Thyroid gland (tissue), 4 donors: Measurements from ENCODE around the gene BRSK2. TPM values are rescaled to one million over a fixed set of nuclear protein-coding genes. Genes with fewer than 3 reads are reported as not detected.

ENCODE experiments used
- DNase-seq, 2 donors: peaks; one replicate each; pipeline ENCODE4 v3.0.0-alpha.2; 2019
- H3K27ac ChIP-seq, 3 donors: fragments of 200-600 bp; sonication (generic); 1 replicate in 2 of 3; 2 replicates in 1 of 3; pipeline ENCODE4 v1.5.1; 2016 to 2019; ENCODE audit warnings: mild to moderate bottlenecking in 1 of 3, moderate library complexity in 1 of 3
- H3K27me3 ChIP-seq: fragments of 200-600 bp; sonication (generic); one replicate; pipeline ENCODE4 v1.5.1; 2019
- H3K36me3 ChIP-seq, 2 donors: fragments of 200-600 bp; sonication (generic); one replicate each; pipeline ENCODE4 v1.5.1; 2016 to 2019
- H3K4me1 ChIP-seq, 2 donors: fragments of 200-600 bp; sonication (generic); one replicate each; pipeline ENCODE4 v1.5.1; 2017 to 2019
- H3K4me3 ChIP-seq, 3 donors: fragments of 200-600 bp; sonication (generic); replicated peaks in 1 of 3; 1 replicate in 2 of 3; 2 replicates in 1 of 3; pipeline ENCODE4 v1.5.1; 2016; ENCODE audit warnings: mild to moderate bottlenecking in 1 of 3
- H3K9me3 ChIP-seq: fragments of 200-600 bp; sonication (generic); one replicate; pipeline ENCODE4 v1.5.1; 2017
- POLR2A ChIP-seq, 2 donors: fragments of 450-650 bp; IDR thresholded peaks; one replicate each; pipeline ENCODE4 v1.6.1; 2017; ENCODE audit warnings: antibody characterized with exemption in 2 of 2, mild to moderate bottlenecking in 2 of 2, moderate library complexity in 1 of 2
- WGBS, 2 donors: methylation state at CpG; one replicate each; pipeline ENCODE4 v1.1.5; 2017; 5-methylcytosine and 5-hydroxymethylcytosine counted together
- intact Hi-C: fragments of 100-400 bp; cut with DNase I; formaldehyde crosslinking; loops from one replicate; pipeline ENCODE4 v1.15.1; 2023
- total RNA-seq, 4 donors: library from RNA; depleted of rRNA; stranded (reverse); fragments of >200 nt; gene quantifications; one replicate each; pipeline ENCODE4 v1.2.3, GENCODE V29; 2016
- TF ChIP-seq, protein P1 (sequence below), 6 experiments: fragments of 200-600 bp in 3 of 6; fragments of 450-650 bp in 3 of 6; sonication (generic) in 3 of 6; IDR thresholded peaks; one replicate each; pipeline ENCODE4 v1.5.1; 2016 to 2019; ENCODE audit warnings: antibody characterized with exemption in 6 of 6, mild to moderate bottlenecking in 2 of 6, inconsistent platforms in 1 of 6, moderate library complexity in 1 of 6

BRSK2 gene
- total RNA-seq, 4 donors from 2014 or later: 0.34 to 2.2 (median 0.81) TPM

DNA sequence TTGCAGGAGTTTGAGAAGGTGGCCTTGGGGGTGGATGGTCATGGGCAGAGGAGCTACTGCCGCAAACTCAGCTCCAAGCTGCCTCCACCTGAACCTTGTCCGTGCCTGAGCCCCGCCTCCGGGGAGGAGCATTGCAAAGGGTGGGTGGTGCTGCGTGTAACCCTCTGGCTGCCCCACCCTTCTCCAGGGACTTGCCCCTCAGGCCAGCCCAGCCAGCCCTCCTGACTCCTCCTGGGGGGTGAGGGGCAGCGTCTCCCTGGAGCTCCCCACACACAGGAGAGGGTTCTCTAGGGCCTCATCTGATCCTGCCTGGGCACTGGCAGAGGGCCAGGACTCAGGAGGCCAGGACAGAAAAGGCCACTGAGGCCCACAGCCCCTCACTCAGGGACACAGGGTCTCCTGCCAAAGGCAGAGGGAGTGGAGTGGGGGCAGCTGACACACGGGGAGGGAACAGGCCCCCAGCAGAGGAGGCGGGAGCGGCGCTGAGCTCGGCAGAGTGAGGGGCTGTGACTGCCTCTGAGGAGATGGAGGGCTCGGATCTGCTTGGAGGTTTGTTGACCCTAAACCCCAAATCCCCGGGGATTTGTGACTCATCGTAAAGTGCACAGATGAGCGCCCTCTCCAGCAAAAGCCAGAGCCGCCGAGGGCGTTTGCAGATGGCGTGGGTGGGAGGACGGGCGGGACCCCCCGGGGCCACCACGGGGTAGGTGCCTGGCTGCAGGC, 12.8 kb downstream of the BRSK2 start:
- no peak overlapping the region for H3K27ac ChIP-seq
- TF ChIP-seq, protein P1, sequence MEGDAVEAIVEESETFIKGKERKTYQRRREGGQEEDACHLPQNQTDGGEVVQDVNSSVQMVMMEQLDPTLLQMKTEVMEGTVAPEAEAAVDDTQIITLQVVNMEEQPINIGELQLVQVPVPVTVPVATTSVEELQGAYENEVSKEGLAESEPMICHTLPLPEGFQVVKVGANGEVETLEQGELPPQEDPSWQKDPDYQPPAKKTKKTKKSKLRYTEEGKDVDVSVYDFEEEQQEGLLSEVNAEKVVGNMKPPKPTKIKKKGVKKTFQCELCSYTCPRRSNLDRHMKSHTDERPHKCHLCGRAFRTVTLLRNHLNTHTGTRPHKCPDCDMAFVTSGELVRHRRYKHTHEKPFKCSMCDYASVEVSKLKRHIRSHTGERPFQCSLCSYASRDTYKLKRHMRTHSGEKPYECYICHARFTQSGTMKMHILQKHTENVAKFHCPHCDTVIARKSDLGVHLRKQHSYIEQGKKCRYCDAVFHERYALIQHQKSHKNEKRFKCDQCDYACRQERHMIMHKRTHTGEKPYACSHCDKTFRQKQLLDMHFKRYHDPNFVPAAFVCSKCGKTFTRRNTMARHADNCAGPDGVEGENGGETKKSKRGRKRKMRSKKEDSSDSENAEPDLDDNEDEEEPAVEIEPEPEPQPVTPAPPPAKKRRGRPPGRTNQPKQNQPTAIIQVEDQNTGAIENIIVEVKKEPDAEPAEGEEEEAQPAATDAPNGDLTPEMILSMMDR (IDR thresholded peaks at IDR 0.05): no peak
- no peak for TF ChIP-seq POLR2A (IDR thresholded peaks at IDR 0.05)
- intact Hi-C loops: no loop called here
- no peaks in the 10 kb centered on the region for H3K36me3 ChIP-seq
- H3K4me1 ChIP-seq: no peaks in the 10 kb centered on the region
- WGBS, 2 donors: 67 to 81% methylated on average over 16 to 20 of the region's 23 CpGs
- DNase-seq: no peak
- no peaks in the 10 kb centered on the region for H3K9me3 ChIP-seq
- no peak overlapping the region for H3K4me3 ChIP-seq
- no peaks in the 10 kb centered on the region for H3K27me3 ChIP-seq

DNA sequence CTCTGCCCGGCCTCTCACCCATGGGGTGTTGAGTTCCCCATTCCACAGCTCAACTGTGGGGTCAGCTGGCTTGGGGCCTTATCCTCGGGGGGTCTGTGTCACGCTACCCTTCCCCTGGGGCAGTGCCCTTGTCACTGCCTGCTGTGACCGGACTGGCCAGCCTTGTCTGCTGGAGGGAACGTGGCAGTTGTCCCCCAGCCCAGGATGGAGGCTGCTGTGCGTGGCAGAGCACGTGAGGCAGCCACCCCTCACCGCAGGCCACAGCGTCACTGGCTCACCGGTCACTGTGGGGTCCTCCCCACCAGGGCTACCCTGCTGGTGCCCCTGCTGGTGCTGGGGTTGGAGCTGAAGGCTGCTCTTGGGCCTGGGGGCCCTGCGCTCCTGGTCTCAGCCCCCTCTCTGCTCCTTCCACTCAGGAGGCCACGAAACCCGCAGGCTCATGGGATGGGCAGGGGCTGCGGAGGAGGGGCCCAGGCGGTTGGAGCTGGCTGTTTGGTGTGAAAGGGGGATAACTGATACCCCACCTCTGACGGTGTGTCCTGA, 13.4 kb downstream of the BRSK2 start:
- DNase-seq: no peak
- H3K9me3 ChIP-seq: no peaks in the 10 kb centered on the region
- WGBS, 2 donors: 88 to 100% methylated on average over 1 to 12 of the region's 16 CpGs
- H3K4me3 ChIP-seq: no peak overlapping the region
- no peaks in the 10 kb centered on the region for H3K4me1 ChIP-seq
- H3K27me3 ChIP-seq: no peaks in the 10 kb centered on the region
- H3K27ac ChIP-seq: no peak overlapping the region
- intact Hi-C loops: no loop called here
- no peak for TF ChIP-seq POLR2A (IDR thresholded peaks at IDR 0.05)
- TF ChIP-seq, protein P1 (IDR thresholded peaks at IDR 0.05): no peak
- no peaks in the 10 kb centered on the region for H3K36me3 ChIP-seq

DNA sequence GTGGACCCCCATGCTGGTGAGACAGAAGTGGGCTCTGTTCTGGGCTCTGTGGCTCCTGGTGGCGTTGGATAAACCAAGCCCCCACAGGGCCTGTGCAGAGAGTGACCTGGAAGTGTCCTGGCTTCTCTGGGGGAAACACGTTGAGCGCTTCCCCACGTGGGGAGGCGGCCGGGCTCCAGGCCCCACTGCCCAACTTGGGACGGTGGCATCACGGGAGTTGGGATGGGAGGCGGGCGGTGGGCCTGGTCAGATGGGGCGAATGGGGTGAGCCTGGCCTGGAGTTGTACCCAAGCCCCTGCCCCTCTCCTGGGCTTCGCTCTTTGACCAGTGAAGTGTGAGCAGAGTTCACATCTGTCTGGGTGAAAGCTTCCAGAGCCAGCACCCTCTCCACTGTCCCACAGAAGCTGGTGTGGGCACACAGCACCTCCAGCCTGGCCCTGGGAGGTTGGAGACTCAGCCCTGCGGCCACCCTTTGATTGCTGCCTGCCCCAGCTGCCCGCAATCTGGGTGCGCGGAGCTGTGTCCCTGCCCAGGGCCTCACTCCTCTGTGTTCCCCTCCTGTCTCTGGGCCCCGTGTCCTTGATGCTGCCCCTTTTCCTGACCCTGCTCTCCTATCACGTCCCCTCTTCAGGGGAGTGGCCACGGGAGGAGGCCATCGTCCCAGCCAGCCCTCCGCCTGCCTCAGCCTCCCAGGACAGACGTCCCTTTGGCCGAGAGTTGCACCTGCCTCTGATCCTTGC, 14.2 kb downstream of the BRSK2 start:
- TF ChIP-seq POLR2A (IDR thresholded peaks at IDR 0.05): no peak
- TF ChIP-seq, protein P1 (IDR thresholded peaks at IDR 0.05): no peak
- intact Hi-C loops: no loop called here
- Histone ChIP-seq H3K36me3 (no peaks in the 10 kb centered on the region), H3K27ac (no peak overlapping the region), H3K27me3 (no peaks in the 10 kb centered on the region), H3K4me3 (no peak overlapping the region), H3K9me3 (no peaks in the 10 kb centered on the region), H3K4me1 (no peaks in the 10 kb centered on the region)
- no peak for DNase-seq
- WGBS, 2 donors: 75 to 78% methylated on average over 21 to 23 of the region's 23 CpGs

DNA sequence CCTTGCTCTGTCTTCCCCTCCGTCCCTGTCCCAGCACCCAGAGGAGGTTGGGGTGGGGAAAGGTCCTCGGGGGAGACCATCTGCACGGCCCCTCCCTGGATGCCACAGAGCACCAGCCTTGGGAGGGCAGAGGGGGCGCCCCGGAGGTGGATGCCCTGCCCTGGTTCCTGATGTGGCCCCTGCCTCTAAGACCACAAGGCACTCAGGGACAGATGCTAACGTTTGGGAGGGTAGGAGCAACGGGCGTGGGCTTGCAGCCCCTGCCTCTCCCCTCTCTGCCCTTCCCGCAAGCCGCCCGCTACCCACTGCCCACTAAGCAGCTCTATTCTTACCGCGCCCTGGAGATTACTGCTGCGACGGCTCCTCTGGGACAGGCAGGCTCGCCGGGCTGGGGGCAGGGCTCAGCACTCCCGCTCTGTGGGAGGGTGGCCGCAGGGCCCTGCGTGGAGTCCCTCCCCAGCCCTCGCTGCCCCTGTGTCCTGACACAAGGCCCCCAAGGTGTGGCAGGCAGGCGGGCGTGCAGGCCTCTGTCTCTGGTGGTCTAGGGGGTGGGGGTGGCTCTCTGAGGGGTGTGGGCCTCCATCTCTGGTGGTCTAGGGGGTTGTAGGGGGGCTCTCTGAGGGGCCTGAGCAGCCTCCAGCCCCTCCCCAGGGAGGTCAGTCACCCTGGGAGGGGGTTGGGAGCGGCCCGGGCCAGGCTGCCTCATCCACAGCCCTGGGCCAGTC, 14.9 kb downstream of the BRSK2 start:
- Histone ChIP-seq H3K4me3 (no peak overlapping the region), H3K36me3 (no peaks in the 10 kb centered on the region), H3K27me3 (no peaks in the 10 kb centered on the region), H3K27ac (no peak overlapping the region), H3K9me3 (no peaks in the 10 kb centered on the region), H3K4me1 (no peaks in the 10 kb centered on the region)
- DNase-seq: no peak
- 69% methylated on average over 12 to 18 of the region's 25 CpGs for WGBS, 2 donors
- TF ChIP-seq, protein P1 (IDR thresholded peaks at IDR 0.05): no peak
- TF ChIP-seq POLR2A (IDR thresholded peaks at IDR 0.05): no peak
- intact Hi-C loops: no loop called here
